ENCODE results near the gene PRDM9. TPM values are rescaled to one million over a fixed set of nuclear protein-coding genes. Genes with fewer than 3 reads are reported as not detected.
"Not testable (repeated sequence)": the region's sequence is repeated elsewhere in the genome, so short reads cannot be mapped to it uniquely, and the experiment has no call there.

The PRDM9 gene
- total RNA-seq, 3 donors from 2014 or later = not detected

DNA sequence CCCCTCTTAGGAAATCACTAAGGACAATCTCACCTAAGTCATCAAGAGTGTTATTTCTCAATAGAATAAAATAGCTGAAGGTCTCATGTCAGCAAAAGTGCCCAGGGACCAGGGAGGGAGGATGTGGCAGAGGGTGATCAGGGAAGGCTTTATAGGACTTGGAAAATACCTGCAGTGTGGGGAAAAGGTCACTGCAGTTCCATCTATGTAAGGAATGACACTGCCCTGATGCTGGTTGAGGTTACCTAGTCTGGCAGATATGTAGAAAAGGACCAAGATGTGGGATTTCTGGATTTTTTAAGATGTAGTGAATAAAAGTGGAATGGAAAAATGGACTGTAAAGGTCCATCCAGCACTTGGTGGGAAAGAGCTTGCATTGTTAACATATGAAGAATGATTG, 18.3 kb downstream of the PRDM9 start:
- no peak overlapping the region for H3K27ac ChIP-seq
- TF ChIP-seq POLR2AphosphoS5 (IDR thresholded peaks at IDR 0.05) (no peak), POLR2A (IDR thresholded peaks at IDR 0.05) (no peak)
- TF ChIP-seq, protein P1, sequence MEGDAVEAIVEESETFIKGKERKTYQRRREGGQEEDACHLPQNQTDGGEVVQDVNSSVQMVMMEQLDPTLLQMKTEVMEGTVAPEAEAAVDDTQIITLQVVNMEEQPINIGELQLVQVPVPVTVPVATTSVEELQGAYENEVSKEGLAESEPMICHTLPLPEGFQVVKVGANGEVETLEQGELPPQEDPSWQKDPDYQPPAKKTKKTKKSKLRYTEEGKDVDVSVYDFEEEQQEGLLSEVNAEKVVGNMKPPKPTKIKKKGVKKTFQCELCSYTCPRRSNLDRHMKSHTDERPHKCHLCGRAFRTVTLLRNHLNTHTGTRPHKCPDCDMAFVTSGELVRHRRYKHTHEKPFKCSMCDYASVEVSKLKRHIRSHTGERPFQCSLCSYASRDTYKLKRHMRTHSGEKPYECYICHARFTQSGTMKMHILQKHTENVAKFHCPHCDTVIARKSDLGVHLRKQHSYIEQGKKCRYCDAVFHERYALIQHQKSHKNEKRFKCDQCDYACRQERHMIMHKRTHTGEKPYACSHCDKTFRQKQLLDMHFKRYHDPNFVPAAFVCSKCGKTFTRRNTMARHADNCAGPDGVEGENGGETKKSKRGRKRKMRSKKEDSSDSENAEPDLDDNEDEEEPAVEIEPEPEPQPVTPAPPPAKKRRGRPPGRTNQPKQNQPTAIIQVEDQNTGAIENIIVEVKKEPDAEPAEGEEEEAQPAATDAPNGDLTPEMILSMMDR (IDR thresholded peaks at IDR 0.05) = no peak
- intact Hi-C loops (cut with DNase I; ENCODE audit: low total_unique reads) = no loop called here
- no peak overlapping the region for H3K4me3 ChIP-seq
- H3K9me3 ChIP-seq = no peaks in the 10 kb centered on the region
- H3K4me1 ChIP-seq = no peaks in the 10 kb centered on the region
- no peaks in the 10 kb centered on the region for H3K36me3 ChIP-seq
- H3K27me3 ChIP-seq = no peaks in the 10 kb centered on the region
- no peak for DNase-seq (ENCODE audit: low spot score in 2 of 2)

DNA sequence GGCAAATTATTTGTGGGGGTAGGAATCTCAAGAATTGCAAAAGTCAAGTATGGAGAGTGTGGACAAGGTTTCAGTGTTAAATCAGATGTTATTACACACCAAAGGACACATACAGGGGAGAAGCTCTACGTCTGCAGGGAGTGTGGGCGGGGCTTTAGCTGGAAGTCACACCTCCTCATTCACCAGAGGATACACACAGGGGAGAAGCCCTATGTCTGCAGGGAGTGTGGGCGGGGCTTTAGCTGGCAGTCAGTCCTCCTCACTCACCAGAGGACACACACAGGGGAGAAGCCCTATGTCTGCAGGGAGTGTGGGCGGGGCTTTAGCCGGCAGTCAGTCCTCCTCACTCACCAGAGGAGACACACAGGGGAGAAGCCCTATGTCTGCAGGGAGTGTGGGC, 19.2 kb downstream of the PRDM9 start:
- H3K4me3 ChIP-seq; H3K4me1 ChIP-seq; H3K27me3 ChIP-seq; H3K36me3 ChIP-seq; intact Hi-C loops (cut with DNase I; ENCODE audit: low total_unique reads); H3K9me3 ChIP-seq; H3K27ac ChIP-seq; DNase-seq (ENCODE audit: low spot score in 2 of 2): not testable (repeated sequence)

DNA sequence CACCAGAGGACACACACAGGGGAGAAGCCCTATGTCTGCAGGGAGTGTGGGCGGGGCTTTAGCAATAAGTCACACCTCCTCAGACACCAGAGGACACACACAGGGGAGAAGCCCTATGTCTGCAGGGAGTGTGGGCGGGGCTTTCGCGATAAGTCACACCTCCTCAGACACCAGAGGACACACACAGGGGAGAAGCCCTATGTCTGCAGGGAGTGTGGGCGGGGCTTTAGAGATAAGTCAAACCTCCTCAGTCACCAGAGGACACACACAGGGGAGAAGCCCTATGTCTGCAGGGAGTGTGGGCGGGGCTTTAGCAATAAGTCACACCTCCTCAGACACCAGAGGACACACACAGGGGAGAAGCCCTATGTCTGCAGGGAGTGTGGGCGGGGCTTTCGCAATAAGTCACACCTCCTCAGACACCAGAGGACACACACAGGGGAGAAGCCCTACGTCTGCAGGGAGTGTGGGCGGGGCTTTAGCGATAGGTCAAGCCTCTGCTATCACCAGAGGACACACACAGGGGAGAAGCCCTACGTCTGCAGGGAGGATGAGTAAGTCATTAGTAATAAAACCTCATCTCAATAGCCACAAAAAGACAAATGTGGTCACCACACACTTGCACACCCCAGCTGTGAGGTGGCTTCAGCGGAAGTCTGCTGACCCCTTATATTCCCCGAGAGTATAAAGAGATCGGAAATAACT, 20.0 kb downstream of the PRDM9 start:
- DNase-seq (ENCODE audit: low spot score in 2 of 2) = not testable (repeated sequence)

DNA sequence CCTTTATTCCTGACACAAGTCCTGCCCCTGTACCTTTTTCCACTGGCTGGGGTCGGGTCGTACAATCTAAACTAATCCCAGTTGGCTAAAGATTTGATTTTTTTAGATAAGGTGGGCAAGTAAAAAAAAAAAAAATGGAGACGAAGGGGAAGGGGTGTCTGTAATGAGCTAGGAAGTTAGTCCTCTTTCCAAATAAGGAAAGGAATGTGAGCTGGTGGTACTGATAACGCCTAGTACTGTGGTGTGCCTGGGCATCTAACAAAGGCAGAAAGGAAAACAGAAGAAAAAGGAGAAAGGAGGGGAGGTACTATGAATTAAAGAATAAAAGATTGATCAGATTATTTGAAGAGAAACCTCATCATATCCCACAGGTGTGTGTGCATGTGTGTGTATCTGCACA, 21.3 kb downstream of the PRDM9 start:
- intact Hi-C loops (cut with DNase I; ENCODE audit: low total_unique reads) = no loop called here
- no peak for TF ChIP-seq POLR2AphosphoS5 (IDR thresholded peaks at IDR 0.05)
- TF ChIP-seq, protein P1 (IDR thresholded peaks at IDR 0.05) = no peak
- TF ChIP-seq POLR2A (IDR thresholded peaks at IDR 0.05) = no peak
- H3K4me3 ChIP-seq = no peak overlapping the region
- no peak overlapping the region for H3K27ac ChIP-seq
- no peaks in the 10 kb centered on the region for H3K27me3 ChIP-seq
- H3K9me3 ChIP-seq = no peaks in the 10 kb centered on the region
- no peaks in the 10 kb centered on the region for H3K36me3 ChIP-seq
- H3K4me1 ChIP-seq = no peaks in the 10 kb centered on the region
- no peak for DNase-seq (ENCODE audit: low spot score in 2 of 2)

More for the DNA sequence above, 20.0 kb downstream of the PRDM9 start:
- H3K36me3 ChIP-seq; H3K27ac ChIP-seq; intact Hi-C loops (cut with DNase I; ENCODE audit: low total_unique reads); H3K4me1 ChIP-seq; H3K9me3 ChIP-seq; H3K27me3 ChIP-seq; H3K4me3 ChIP-seq: not testable (repeated sequence)

DNA sequence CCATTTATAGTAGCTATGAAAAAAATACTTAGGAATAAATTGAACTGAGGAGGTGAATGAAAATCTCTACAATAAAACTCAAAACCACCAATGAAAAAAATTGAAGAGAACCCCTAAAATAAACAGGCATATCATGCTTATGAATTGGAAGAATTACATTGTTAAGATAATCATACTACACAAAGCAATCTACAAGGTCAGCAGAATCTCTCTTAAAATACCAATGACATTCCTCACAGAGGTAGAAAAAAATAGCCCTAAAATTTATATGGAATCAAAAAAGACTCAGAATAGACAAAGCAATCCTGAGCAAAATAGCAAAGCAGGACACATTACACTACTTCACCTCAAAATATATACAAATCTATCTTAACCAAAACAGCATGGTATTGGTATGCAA, 23.2 kb downstream of the PRDM9 start:
- Histone ChIP-seq H3K4me3 (no peak overlapping the region), H3K27me3 (no peaks in the 10 kb centered on the region), H3K9me3 (no peaks in the 10 kb centered on the region), H3K27ac (no peak overlapping the region), H3K36me3 (no peaks in the 10 kb centered on the region), H3K4me1 (no peaks in the 10 kb centered on the region)
- TF ChIP-seq POLR2A (IDR thresholded peaks at IDR 0.05) (no peak), POLR2AphosphoS5 (IDR thresholded peaks at IDR 0.05) (no peak)
- TF ChIP-seq, protein P1 (IDR thresholded peaks at IDR 0.05) = no peak
- intact Hi-C loops (cut with DNase I; ENCODE audit: low total_unique reads) = loop anchor here (5.0 kb wide), 1 partner anchor 463 kb away; no protein-coding TSS in a partner anchor
- no peak for DNase-seq (ENCODE audit: low spot score in 2 of 2)

DNA sequence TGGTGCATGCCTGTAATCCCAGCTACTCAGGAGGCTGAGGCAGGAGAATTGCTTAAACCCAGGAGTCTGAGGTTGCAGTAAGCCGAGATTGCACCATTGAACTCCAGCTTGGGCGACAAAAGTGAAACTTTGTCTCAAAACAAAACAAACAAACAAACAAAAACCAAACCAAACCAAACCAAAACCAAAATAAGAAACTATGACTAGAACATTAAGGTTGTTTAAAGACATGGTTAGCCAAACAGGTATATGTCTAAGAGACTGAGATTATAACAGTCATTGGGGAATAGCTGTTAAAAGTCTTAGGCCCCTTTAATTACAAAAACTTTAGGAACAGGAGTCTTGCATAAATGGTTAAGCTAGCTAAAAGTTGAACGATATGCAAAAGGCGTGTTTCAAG, 63.6 kb downstream of the PRDM9 start:
- Histone ChIP-seq H3K27me3 (no peaks in the 10 kb centered on the region), H3K36me3 (no peaks in the 10 kb centered on the region), H3K4me3 (no peak overlapping the region), H3K9me3 (no peaks in the 10 kb centered on the region), H3K27ac (no peak overlapping the region), H3K4me1 (no peaks in the 10 kb centered on the region)
- TF ChIP-seq POLR2AphosphoS5 (IDR thresholded peaks at IDR 0.05) (no peak), POLR2A (IDR thresholded peaks at IDR 0.05) (no peak)
- TF ChIP-seq, protein P1 (IDR thresholded peaks at IDR 0.05) = no peak
- intact Hi-C loops (cut with DNase I; ENCODE audit: low total_unique reads) = no loop called here
- DNase-seq (ENCODE audit: low spot score in 2 of 2) = no peak
